Measurements from ENCODE around the gene NPAS3.

- no peak for TF ChIP-seq CTCF (conservative IDR thresholded peaks at IDR 0.05; ENCODE audit: low read depth, low read length)
- no peak for TF ChIP-seq EZH2 (IDR thresholded peaks at IDR 0.05; ENCODE audit: low read length, unreplicated experiment)
Observed at GRCh38 chr14:33454022-33454595, 515.4 kb downstream of the NPAS3 start.

Measured in PC-3 (cell line).